Adrenal gland (tissue), 12 donors: ENCODE measurements around the gene PKNOX2. TPM values are rescaled to one million over a fixed set of nuclear protein-coding genes. Genes with fewer than 3 reads are reported as not detected.
A peak's percentile ranks its signal among the peaks of the same experiment; 100 is the strongest.

Experiments used
- DNase-seq, 7 donors: peaks; one replicate each; pipeline ENCODE4 v3.0.0-alpha.2; 2019 to 2020
- H3K27ac ChIP-seq, 5 donors: fragments of 200-600 bp; sonication (generic) in 4 of 5; 1 replicate in 3 of 5; 2 replicates in 2 of 5; pipeline versions ENCODE4 v1.5.1 to v1.8.0; 2016 to 2020; ENCODE audit warnings: mild to moderate bottlenecking in 1 of 5
- H3K27me3 ChIP-seq: fragments of 200-600 bp; 2 replicates; pipeline ENCODE4 v1.8.0; 2021
- H3K36me3 ChIP-seq, 2 donors: fragments of 200-600 bp; replicated peaks in 1 of 2; 1 replicate in 1 of 2; 2 replicates in 1 of 2; pipeline versions ENCODE4 v1.5.1 to v1.8.0; 2018 to 2022
- H3K4me1 ChIP-seq, 2 donors: fragments of 200-600 bp; replicated peaks in 1 of 2; 1 replicate in 1 of 2; 2 replicates in 1 of 2; pipeline versions ENCODE4 v1.5.1 to v1.8.0; 2018 to 2021
- H3K4me3 ChIP-seq, 4 donors: fragments of 200-600 bp; sonication (generic) in 3 of 4; one replicate each; pipeline ENCODE4 v1.5.1; 2016 to 2018
- H3K9me3 ChIP-seq, 3 donors: fragments of 200-600 bp; sonication (generic) in 1 of 3; replicated peaks in 1 of 3; 1 replicate in 2 of 3; 2 replicates in 1 of 3; pipeline versions ENCODE4 v1.5.1 to v1.8.0; 2016 to 2021
- CTCF ChIP-seq, 6 experiments: fragments of 450-650 bp in 4 of 6; fragments of 200-600 bp in 2 of 6; sonication (generic) in 1 of 6; IDR thresholded peaks; 1 replicate in 5 of 6; 2 replicates in 1 of 6; pipeline versions ENCODE4 v1.5.1 to v1.8.0; 2016 to 2021; ENCODE audit warnings: antibody characterized with exemption in 6 of 6, mild to moderate bottlenecking in 2 of 6, moderate library complexity in 1 of 6
- POLR2A ChIP-seq, 2 donors: fragments of 450-650 bp; IDR thresholded peaks; one replicate each; pipeline ENCODE4 v1.6.1; 2017; ENCODE audit warnings: antibody characterized with exemption in 2 of 2, mild to moderate bottlenecking in 2 of 2, moderate library complexity in 1 of 2
- WGBS, 4 donors: extraction: QIAGEN DNeasy Blood & Tissue Kit in 2 of 4; methylation state at CpG; one replicate each; pipeline versions ENCODE4 v1.1.5 to v1.1.7; 2013 to 2017; 5-methylcytosine and 5-hydroxymethylcytosine counted together
- intact Hi-C, 2 donors: fragments of 100-400 bp; cut with DNase I; formaldehyde crosslinking; loops; one replicate each; pipeline versions ENCODE4 v1.14.1 to v1.15.0; 2022 to 2023
- polyA plus RNA-seq, 3 donors: library from polyadenylated mRNA; stranded (reverse); fragments of 200-250 nt in 2 of 3; fragments of 350-450 nt in 1 of 3; fragmentation: Illumina TruSeq in 1 of 3; extraction: RNeasy Lipid Tissue Mini Kit (QIAGEN cat#74804) in 1 of 3; gene quantifications; one replicate each; pipeline ENCODE4 v1.2.3, GENCODE V29; 2013 to 2014
- total RNA-seq, 9 donors: library from RNA; depleted of rRNA in 4 of 9; stranded (reverse); fragments of >200 nt in 4 of 9; fragments of 120-200 nt in 1 of 9; fragmentation: NEBNext Ultra II Directional in 1 of 9; extraction: Animal tissue kit (Norgen Biotek cat#: 25700) in 1 of 9; gene quantifications; one replicate each; pipeline versions ENCODE4 v1.1.0 to v1.2.4, GENCODE V29; 2013 to 2023
- donor health status: healthy with polysubstance abuse.
- donor health status: Bipolar disorder and iron deficiency.
- donor health status: DM: yes; HTN: yes; CAD: no.
- donor health status: DM: no; HTN: no; CAD: no.
- donor health status: DM: no; HTN: no; CAD: no.
- donor health status: DM: yes; HTN: yes; CAD: no.

PKNOX2 gene
- total and polyA plus RNA-seq, 12 donors: 1.2 to 34.7 (median 3.1) TPM

GRCh38 chr11:125165843-125166763 lies 1.6 kb downstream of the PKNOX2 start:
- intact Hi-C loops: no loop called here
- H3K27ac ChIP-seq: peak overlapping the region in 3 of 5 donors; percentile 10 to 82 (median 72)
- H3K9me3 ChIP-seq: no peaks in the 10 kb centered on the region
- 15 to 28% (median 20%) methylated on average over 38 to 66 of the region's 66 CpGs for WGBS, 4 donors
- TF ChIP-seq POLR2A (IDR thresholded peaks at IDR 0.05): no peak
- H3K4me3 ChIP-seq: peak overlapping the region in 2 of 4 donors; percentile 44 to 73
- peak in 1 of 7 donors; percentile 23 for DNase-seq
- no peaks in the 10 kb centered on the region for H3K27me3 ChIP-seq
- H3K4me1 ChIP-seq: peaks cover 0 to 19% of the 10 kb centered on the region in 2 donors
- no peaks in the 10 kb centered on the region for H3K36me3 ChIP-seq

- H3K4me3 ChIP-seq: peak overlapping the region in 1 of 4 donors; percentile 73
- TF ChIP-seq CTCF (IDR thresholded peaks at IDR 0.05) (no peak), POLR2A (IDR thresholded peaks at IDR 0.05) (no peak)
- DNase-seq: no peak
- no peaks in the 10 kb centered on the region for H3K36me3 ChIP-seq
- WGBS, 4 donors: 26 to 35% (median 27%) methylated on average over 11 to 16 of the region's 16 CpGs
- H3K27me3 ChIP-seq: no peaks in the 10 kb centered on the region
- H3K4me1 ChIP-seq: peaks cover 0 to 19% of the 10 kb centered on the region in 2 donors
- intact Hi-C loops: no loop called here
- H3K27ac ChIP-seq: peak overlapping the region in 2 of 5 donors; percentile 72 to 82
- H3K9me3 ChIP-seq: no peaks in the 10 kb centered on the region
These were observed 2.3 kb downstream of the PKNOX2 start for GRCh38 chr11:125166764-125167291.

- no peak for DNase-seq
- intact Hi-C loops: no loop called here
These were observed 2.9 kb downstream of the PKNOX2 start for GRCh38 chr11:125167292-125167953.

More at GRCh38 chr11:125167292-125167953, 2.9 kb downstream of the PKNOX2 start:
- Histone ChIP-seq H3K27me3 (no peaks in the 10 kb centered on the region), H3K36me3 (no peaks in the 10 kb centered on the region), H3K4me3 (peak overlapping the region in 1 of 4 donors; percentile 17), H3K4me1 (peaks cover 0 to 19% of the 10 kb centered on the region in 2 donors), H3K27ac (peak overlapping the region in 2 of 5 donors; percentile 72 to 82), H3K9me3 (no peaks in the 10 kb centered on the region)
- TF ChIP-seq CTCF (IDR thresholded peaks at IDR 0.05): no peak
- TF ChIP-seq POLR2A (IDR thresholded peaks at IDR 0.05): no peak
- WGBS, 4 donors: 33 to 48% (median 44%) methylated on average over 20 to 28 of the region's 28 CpGs
